GDM1 (cell line): ENCODE measurements around the gene SLIT1.
"Not testable (repeated sequence)": the region's sequence is repeated elsewhere in the genome, so short reads cannot be mapped to it uniquely, and the experiment has no call there.

Source experiments
- DNase-seq: peaks from one replicate; lab custom pipeline; 2025; lab: John Stamatoyannopoulos, UW

Gene SLIT1

GRCh38 chr10:97042716-97043562, 142.8 kb downstream of the SLIT1 start:
- no peak for DNase-seq

GRCh38 chr10:97042081-97042480, 143.7 kb downstream of the SLIT1 start:
- no peak for DNase-seq

GRCh38 chr10:97040706-97041105, 145.1 kb downstream of the SLIT1 start:
- DNase-seq = no peak

GRCh38 chr10:97040248-97040584, 145.5 kb downstream of the SLIT1 start:
- no peak for DNase-seq

GRCh38 chr10:97039538-97040247, 146.1 kb downstream of the SLIT1 start:
- no peak for DNase-seq

GRCh38 chr10:97038688-97039087, 147.1 kb downstream of the SLIT1 start:
- no peak for DNase-seq

GRCh38 chr10:97037365-97038361, 148.1 kb downstream of the SLIT1 start:
- DNase-seq = peak; percentile 45

- DNase-seq = no peak
Observed at GRCh38 chr10:97034958-97035769, 150.6 kb downstream of the SLIT1 start.

- DNase-seq = no peak
Observed at GRCh38 chr10:97034301-97034700, 151.5 kb downstream of the SLIT1 start.

GRCh38 chr10:97033841-97034240, 151.9 kb downstream of the SLIT1 start:
- not testable (repeated sequence) for DNase-seq

- no peak for DNase-seq
Observed at GRCh38 chr10:97032624-97033023, 153.1 kb downstream of the SLIT1 start.

- DNase-seq = no peak
Observed at GRCh38 chr10:97031459-97031858, 154.3 kb downstream of the SLIT1 start.

GRCh38 chr10:97030894-97031293, 154.9 kb downstream of the SLIT1 start:
- DNase-seq = no peak

GRCh38 chr10:97029271-97029670, 156.5 kb downstream of the SLIT1 start:
- DNase-seq = no peak

- no peak for DNase-seq
Observed at GRCh38 chr10:97028832-97029178, 157.0 kb downstream of the SLIT1 start.

GRCh38 chr10:97028126-97028831, 157.5 kb downstream of the SLIT1 start:
- DNase-seq = no peak

- peak; percentile 64 for DNase-seq
Observed at GRCh38 chr10:97025613-97026242, 160.0 kb downstream of the SLIT1 start.

GRCh38 chr10:97024168-97025073, 161.3 kb downstream of the SLIT1 start:
- DNase-seq = no peak
